Measurements from ENCODE around the gene NAT16. TPM values are rescaled to one million over a fixed set of nuclear protein-coding genes. Genes with fewer than 3 reads are reported as not detected.

Gene NAT16
- total and polyA plus RNA-seq, 10 of the 15 experiments (the other 5 are each of a cell fraction or from before 2014, with no cell fraction given) = not detected

DNA sequence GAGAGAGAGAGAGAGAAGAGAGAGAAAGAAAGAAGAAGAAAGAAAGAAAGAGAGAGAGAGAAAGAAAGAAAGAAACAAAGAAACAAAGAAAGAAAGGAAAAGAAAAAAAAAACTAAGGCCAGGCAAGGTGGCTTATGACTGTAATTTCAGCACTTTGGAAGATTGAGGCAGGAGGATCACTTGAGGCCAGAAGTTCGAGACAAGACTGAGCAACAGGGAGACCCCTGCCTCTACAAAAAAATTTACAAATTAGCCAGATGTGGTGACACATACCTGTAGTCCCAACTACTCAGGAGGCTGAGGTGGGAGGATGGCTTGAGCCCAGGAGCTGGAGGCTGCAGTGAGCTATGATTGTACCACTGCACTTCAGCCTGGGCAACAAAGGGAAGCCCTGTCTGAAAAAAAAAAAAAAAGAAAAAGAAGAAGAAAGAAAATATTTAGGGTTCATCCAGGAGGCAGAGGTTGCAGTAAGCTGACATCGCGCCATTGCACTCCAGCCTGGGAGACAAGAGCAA, 50.4 kb downstream of the NAT16 start:
- FAIRE-seq = no peak
- intact Hi-C loops (cut with micrococcal nuclease; ENCODE audit: unreplicated experiment) (no loop called here), in situ Hi-C loops (cut with MboI) (no loop called here)
- Histone ChIP-seq H3K9me3 (replicated peaks; ENCODE audit: control insufficient read depth, insufficient read depth, low read length) (no peaks in the 10 kb centered on the region), H3K4me1 (ENCODE audit: control insufficient read depth, insufficient read depth, low read length) (peaks cover 19% of the 10 kb centered on the region), H3K4me3 (no peak overlapping the region), H3K9ac (ENCODE audit: control insufficient read depth, insufficient read depth, low read length) (no peak overlapping the region), H4K20me1 (ENCODE audit: control insufficient read depth, insufficient read depth) (no peaks in the 10 kb centered on the region), H3K27ac (ENCODE audit: control insufficient read depth, insufficient read depth) (no peak overlapping the region), H3K4me2 (ENCODE audit: control insufficient read depth, insufficient read depth) (no peak overlapping the region), H3K36me3 (ENCODE audit: control insufficient read depth in 2 of 2, insufficient read depth in 2 of 2, low read length in 1 of 2) (no peaks in the 10 kb centered on the region), H3K27me3 (replicated peaks in 1 of 2; ENCODE audit: control insufficient read depth in 2 of 2, insufficient read depth in 2 of 2, low read length in 1 of 2) (peaks cover 0 to 2% of the 10 kb centered on the region in 2 experiments; a peak in 2 of 4 replicates), H3K79me2 (ENCODE audit: control insufficient read depth, insufficient read depth, low read length) (no peaks in the 10 kb centered on the region), H2AFZ (ENCODE audit: control insufficient read depth, low read depth, low read length) (no peak overlapping the region)
- no TSS peak for BruUV-seq (replicated peaks)
- CTCF ChIA-PET = no interaction called here
- WGBS (ENCODE audit: insufficient coverage, insufficient replicate concordance, low lambda C conversion rate, missing lambda C conversion rate) = 67% methylated on average over 3 of the region's 3 CpGs
- ATAC-seq = no peak
- SMC1A ChIA-PET (ENCODE audit: uncharacterized antibody, unreplicated experiment) = interaction anchor here (0.7 kb wide), 1 partner anchor 49 kb away, joined by 3 read pairs; no protein-coding TSS in a partner anchor
- RAD21 ChIA-PET (ENCODE audit: unreplicated experiment) = interaction anchor here (0.7 kb wide), 1 partner anchor 20 kb away, joined by 3 read pairs; no protein-coding TSS in a partner anchor
- POLR2A ChIA-PET = interaction anchor here (0.6 kb wide), 1 partner anchor 27 kb away, joined by 3 read pairs; no protein-coding TSS in a partner anchor
- DNase-seq (ENCODE audit: low read depth, low spot score) = no peak
- TF ChIP-seq ATF7 (IDR thresholded peaks at IDR 0.05; ENCODE audit: low read depth) = no peak
- no peak for TF ChIP-seq SREBF2 (IDR thresholded peaks at IDR 0.05; ENCODE audit: low read length)
- no peak for TF ChIP-seq POLR2A (IDR thresholded peaks at IDR 0.05; ENCODE audit: low read depth, low read length)
- no peak for TF ChIP-seq BHLHE40 (IDR thresholded peaks at IDR 0.05; ENCODE audit: borderline replicate concordance in 1 of 2, low read depth in 2 of 2, low read length in 1 of 2)
- TF ChIP-seq SIN3A (IDR thresholded peaks at IDR 0.05; ENCODE audit: low read depth, low read length) = no peak
- TF ChIP-seq, protein P1, sequence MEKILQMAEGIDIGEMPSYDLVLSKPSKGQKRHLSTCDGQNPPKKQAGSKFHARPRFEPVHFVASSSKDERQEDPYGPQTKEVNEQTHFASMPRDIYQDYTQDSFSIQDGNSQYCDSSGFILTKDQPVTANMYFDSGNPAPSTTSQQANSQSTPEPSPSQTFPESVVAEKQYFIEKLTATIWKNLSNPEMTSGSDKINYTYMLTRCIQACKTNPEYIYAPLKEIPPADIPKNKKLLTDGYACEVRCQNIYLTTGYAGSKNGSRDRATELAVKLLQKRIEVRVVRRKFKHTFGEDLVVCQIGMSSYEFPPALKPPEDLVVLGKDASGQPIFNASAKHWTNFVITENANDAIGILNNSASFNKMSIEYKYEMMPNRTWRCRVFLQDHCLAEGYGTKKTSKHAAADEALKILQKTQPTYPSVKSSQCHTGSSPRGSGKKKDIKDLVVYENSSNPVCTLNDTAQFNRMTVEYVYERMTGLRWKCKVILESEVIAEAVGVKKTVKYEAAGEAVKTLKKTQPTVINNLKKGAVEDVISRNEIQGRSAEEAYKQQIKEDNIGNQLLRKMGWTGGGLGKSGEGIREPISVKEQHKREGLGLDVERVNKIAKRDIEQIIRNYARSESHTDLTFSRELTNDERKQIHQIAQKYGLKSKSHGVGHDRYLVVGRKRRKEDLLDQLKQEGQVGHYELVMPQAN (conservative IDR thresholded peaks at IDR 0.05) = no peak
- no peak for TF ChIP-seq CREM (IDR thresholded peaks at IDR 0.05; ENCODE audit: low read depth)
- no peak for TF ChIP-seq TBL1XR1 (IDR thresholded peaks at IDR 0.05; ENCODE audit: low read depth, low read length)
- TF ChIP-seq CHD1 (IDR thresholded peaks at IDR 0.05; ENCODE audit: low read depth, low read length) = no peak
- TF ChIP-seq, protein P2, sequence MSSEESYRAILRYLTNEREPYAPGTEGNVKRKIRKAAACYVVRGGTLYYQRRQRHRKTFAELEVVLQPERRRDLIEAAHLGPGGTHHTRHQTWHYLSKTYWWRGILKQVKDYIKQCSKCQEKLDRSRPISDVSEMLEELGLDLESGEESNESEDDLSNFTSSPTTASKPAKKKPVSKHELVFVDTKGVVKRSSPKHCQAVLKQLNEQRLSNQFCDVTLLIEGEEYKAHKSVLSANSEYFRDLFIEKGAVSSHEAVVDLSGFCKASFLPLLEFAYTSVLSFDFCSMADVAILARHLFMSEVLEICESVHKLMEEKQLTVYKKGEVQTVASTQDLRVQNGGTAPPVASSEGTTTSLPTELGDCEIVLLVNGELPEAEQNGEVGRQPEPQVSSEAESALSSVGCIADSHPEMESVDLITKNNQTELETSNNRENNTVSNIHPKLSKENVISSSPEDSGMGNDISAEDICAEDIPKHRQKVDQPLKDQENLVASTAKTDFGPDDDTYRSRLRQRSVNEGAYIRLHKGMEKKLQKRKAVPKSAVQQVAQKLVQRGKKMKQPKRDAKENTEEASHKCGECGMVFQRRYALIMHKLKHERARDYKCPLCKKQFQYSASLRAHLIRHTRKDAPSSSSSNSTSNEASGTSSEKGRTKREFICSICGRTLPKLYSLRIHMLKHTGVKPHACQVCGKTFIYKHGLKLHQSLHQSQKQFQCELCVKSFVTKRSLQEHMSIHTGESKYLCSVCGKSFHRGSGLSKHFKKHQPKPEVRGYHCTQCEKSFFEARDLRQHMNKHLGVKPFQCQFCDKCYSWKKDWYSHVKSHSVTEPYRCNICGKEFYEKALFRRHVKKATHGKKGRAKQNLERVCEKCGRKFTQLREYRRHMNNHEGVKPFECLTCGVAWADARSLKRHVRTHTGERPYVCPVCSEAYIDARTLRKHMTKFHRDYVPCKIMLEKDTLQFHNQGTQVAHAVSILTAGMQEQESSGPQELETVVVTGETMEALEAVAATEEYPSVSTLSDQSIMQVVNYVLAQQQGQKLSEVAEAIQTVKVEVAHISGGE (CRISPR knock-in tag; IDR thresholded peaks at IDR 0.05) = no peak
- TF ChIP-seq, protein P3, sequence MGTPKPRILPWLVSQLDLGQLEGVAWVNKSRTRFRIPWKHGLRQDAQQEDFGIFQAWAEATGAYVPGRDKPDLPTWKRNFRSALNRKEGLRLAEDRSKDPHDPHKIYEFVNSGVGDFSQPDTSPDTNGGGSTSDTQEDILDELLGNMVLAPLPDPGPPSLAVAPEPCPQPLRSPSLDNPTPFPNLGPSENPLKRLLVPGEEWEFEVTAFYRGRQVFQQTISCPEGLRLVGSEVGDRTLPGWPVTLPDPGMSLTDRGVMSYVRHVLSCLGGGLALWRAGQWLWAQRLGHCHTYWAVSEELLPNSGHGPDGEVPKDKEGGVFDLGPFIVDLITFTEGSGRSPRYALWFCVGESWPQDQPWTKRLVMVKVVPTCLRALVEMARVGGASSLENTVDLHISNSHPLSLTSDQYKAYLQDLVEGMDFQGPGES (IDR thresholded peaks at IDR 0.05) = no peak
- no peak for TF ChIP-seq MEF2B (IDR thresholded peaks at IDR 0.05; ENCODE audit: partially characterized antibody, poor library complexity, severe bottlenecking)
- TF ChIP-seq JUND (IDR thresholded peaks at IDR 0.05; ENCODE audit: low read depth, low read length) = no peak
- TF ChIP-seq, protein P4, sequence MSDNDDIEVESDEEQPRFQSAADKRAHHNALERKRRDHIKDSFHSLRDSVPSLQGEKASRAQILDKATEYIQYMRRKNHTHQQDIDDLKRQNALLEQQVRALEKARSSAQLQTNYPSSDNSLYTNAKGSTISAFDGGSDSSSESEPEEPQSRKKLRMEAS (IDR thresholded peaks at IDR 0.05; ENCODE audit: low read depth, low read length) = no peak
- TF ChIP-seq NRF1 (conservative IDR thresholded peaks at IDR 0.05; ENCODE audit: low read depth, low read length) = no peak
- no peak for TF ChIP-seq MEF2A (IDR thresholded peaks at IDR 0.05; ENCODE audit: insufficient read depth, low read depth, low read length)
- TF ChIP-seq SMARCA5 (IDR thresholded peaks at IDR 0.05) = no peak

Measured in GM12878 (cell line).